Retinal pigment epithelial cell (primary cell): ENCODE measurements around the gene PLCB4.

Experiments used
- DNase-seq: peaks from one replicate; pipeline ENCODE4 v3.0.0-alpha.2; 2010; ENCODE audit warnings: low read depth
- H3K4me3 ChIP-seq: 2 replicates; pipeline ENCODE4 v1.5.1; 2011; ENCODE audit warnings: mild to moderate bottlenecking, low read length, control low read depth, moderate library complexity
- CTCF ChIP-seq: conservative IDR thresholded peaks from 2 replicates; pipeline ENCODE4 v1.5.1; 2011; ENCODE audit warnings: low read depth, low read length, control low read depth, inconsistent platforms

The PLCB4 gene

GRCh38 chr20:9330151-9330550, 261.3 kb downstream of the PLCB4 start:
- DNase-seq, result no peak
- no peak for TF ChIP-seq CTCF
- no peak overlapping the region for H3K4me3 ChIP-seq

- H3K4me3 ChIP-seq, result no peak overlapping the region
- DNase-seq, result no peak
- TF ChIP-seq CTCF, result no peak
Observed at GRCh38 chr20:9331707-9332435, 263.0 kb downstream of the PLCB4 start.

- no peak overlapping the region for H3K4me3 ChIP-seq
Observed at GRCh38 chr20:9332791-9333479, 264.0 kb downstream of the PLCB4 start.

GRCh38 chr20:9334866-9335265, 266.0 kb downstream of the PLCB4 start:
- no peak for TF ChIP-seq CTCF
- no peak for DNase-seq
- no peak overlapping the region for H3K4me3 ChIP-seq

More at GRCh38 chr20:9332791-9333479, 264.0 kb downstream of the PLCB4 start:
- no peak for TF ChIP-seq CTCF
- DNase-seq, result no peak

DNA sequence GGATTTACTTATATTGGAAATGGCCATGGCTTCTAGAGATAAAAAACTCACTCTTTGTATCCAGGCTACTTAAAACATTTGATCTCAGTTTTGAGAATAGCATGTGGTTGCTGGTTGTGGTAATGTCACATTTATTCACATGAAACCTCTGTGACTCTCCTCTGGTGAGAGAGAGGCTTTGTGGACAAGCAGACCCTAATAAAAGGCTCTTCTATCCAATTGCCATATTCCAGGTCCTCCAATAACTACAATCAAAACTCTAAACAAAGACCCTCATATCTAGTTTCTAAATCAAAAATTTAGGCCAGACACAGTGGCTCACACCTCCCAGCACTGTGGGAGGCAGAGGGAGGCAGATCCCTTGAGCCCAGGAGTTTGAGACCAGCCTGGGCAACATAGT, 269.2 kb downstream of the PLCB4 start:
- DNase-seq, result no peak
- TF ChIP-seq CTCF, result no peak
- H3K4me3 ChIP-seq, result no peak overlapping the region

GRCh38 chr20:9339708-9340107, 270.8 kb downstream of the PLCB4 start:
- no peak for TF ChIP-seq CTCF
- DNase-seq, result no peak
- no peak overlapping the region for H3K4me3 ChIP-seq

DNA sequence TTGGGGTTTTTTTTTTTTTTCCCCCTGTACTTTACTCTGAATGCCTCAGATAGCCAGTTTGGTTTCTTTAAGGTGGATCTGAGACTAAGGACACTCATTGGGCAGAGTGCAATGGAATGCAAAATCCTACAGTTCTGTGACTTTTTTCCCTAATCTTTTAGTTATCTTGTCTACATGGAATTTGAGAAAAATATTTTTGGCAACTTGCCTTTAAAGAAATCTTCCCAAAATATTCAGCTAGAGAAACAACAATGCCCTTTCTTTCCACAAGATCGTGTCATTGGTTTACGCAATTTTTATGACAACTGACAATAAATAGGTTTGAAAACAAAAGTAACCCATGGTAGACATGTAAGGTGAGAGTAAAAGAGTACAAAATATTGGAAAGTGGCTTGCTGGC, 273.8 kb downstream of the PLCB4 start:
- TF ChIP-seq CTCF, result no peak
- H3K4me3 ChIP-seq, result no peak overlapping the region
- DNase-seq, result no peak
